Adrenal gland (tissue), 5 donors: ENCODE results near the gene DBNDD1.
"Not testable (repeated sequence)": the region's sequence is repeated elsewhere in the genome, so short reads cannot be mapped to it uniquely, and the experiment has no call there.

Experiments
- POLR2A ChIP-seq, 2 donors: fragments of 450-650 bp; IDR thresholded peaks; one replicate each; pipeline ENCODE4 v1.6.1; 2017; ENCODE audit warnings: antibody characterized with exemption in 2 of 2, mild to moderate bottlenecking in 2 of 2, moderate library complexity in 1 of 2
- TF ChIP-seq, protein P1 (sequence below), 6 experiments: fragments of 450-650 bp in 4 of 6; fragments of 200-600 bp in 2 of 6; sonication (generic) in 1 of 6; IDR thresholded peaks; 1 replicate in 5 of 6; 2 replicates in 1 of 6; pipeline versions ENCODE4 v1.5.1 to v1.8.0; 2016 to 2021; ENCODE audit warnings: antibody characterized with exemption in 6 of 6, mild to moderate bottlenecking in 2 of 6, moderate library complexity in 1 of 6
- donor health status: DM: no; HTN: no; CAD: no.

DNA sequence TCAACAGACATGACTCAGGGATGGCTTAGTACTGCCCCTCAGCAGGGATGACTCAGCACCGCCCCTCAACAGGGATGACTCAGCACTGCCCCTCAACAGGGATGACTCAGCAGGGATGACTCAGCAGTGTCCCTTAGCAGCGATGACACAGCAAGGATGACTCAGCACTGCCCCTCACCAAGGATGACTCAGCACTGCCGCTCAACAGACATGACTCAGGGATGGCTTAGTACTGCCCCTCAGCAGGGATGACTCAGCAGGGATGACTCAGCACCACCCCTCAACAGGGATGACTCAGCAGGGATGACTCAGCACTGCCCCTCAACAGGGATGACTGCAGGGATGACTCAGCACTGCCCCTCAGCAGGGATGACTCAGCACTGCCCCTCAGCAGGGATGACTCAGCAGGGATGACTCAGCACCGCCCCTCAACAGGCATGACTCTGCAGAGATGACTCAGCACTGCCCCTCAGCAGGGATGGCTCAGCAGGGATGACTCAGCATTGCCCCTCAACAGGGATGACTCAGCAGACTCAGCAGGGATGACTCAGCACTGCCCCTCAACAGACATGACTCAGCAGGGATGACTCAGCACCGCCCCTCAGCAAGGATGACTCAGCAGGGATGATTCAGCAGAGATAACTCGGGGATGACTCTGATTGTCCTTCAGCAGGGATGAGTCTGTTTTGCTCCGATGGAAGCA is 23.6 kb downstream of the DBNDD1 start:
- TF ChIP-seq, protein P1, sequence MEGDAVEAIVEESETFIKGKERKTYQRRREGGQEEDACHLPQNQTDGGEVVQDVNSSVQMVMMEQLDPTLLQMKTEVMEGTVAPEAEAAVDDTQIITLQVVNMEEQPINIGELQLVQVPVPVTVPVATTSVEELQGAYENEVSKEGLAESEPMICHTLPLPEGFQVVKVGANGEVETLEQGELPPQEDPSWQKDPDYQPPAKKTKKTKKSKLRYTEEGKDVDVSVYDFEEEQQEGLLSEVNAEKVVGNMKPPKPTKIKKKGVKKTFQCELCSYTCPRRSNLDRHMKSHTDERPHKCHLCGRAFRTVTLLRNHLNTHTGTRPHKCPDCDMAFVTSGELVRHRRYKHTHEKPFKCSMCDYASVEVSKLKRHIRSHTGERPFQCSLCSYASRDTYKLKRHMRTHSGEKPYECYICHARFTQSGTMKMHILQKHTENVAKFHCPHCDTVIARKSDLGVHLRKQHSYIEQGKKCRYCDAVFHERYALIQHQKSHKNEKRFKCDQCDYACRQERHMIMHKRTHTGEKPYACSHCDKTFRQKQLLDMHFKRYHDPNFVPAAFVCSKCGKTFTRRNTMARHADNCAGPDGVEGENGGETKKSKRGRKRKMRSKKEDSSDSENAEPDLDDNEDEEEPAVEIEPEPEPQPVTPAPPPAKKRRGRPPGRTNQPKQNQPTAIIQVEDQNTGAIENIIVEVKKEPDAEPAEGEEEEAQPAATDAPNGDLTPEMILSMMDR (IDR thresholded peaks at IDR 0.05), result not testable (repeated sequence)
- TF ChIP-seq POLR2A (IDR thresholded peaks at IDR 0.05), result not testable (repeated sequence)
